Fibroblast of lung (primary cell): ENCODE measurements around the gene TSC22D2. TPM values are rescaled to one million over a fixed set of nuclear protein-coding genes. Genes with fewer than 3 reads are reported as not detected.

ENCODE experiments used
- DNase-seq, 2 donors: peaks; one replicate each; pipeline versions ENCODE4 v3.0.0 to v3.0.0-alpha.2; 2010; ENCODE audit warnings: low read depth in 2 of 2
- H2AFZ ChIP-seq: 2 replicates; pipeline ENCODE4 v1.5.1; 2012; ENCODE audit warnings: low read length, control low read depth, inconsistent platforms
- H3K27ac ChIP-seq: 2 replicates; pipeline ENCODE4 v1.5.1; 2011; ENCODE audit warnings: low read length, control low read depth; ENCODE audit not compliant: insufficient read depth
- H3K27me3 ChIP-seq: 2 replicates; pipeline ENCODE4 v1.5.1; 2011; ENCODE audit warnings: mild to moderate bottlenecking, low read length; ENCODE audit not compliant: control insufficient read depth, insufficient read depth
- H3K36me3 ChIP-seq: 2 replicates; pipeline ENCODE4 v1.5.1; 2011; ENCODE audit warnings: low read length; ENCODE audit not compliant: control insufficient read depth, insufficient read depth
- H3K4me1 ChIP-seq: 2 replicates; pipeline ENCODE4 v1.5.1; 2011; ENCODE audit warnings: low read length; ENCODE audit not compliant: control insufficient read depth, insufficient read depth; ENCODE audit errors: extremely low read depth
- H3K4me2 ChIP-seq: 2 replicates; pipeline ENCODE4 v1.5.1; 2011; ENCODE audit warnings: low read length, control low read depth; ENCODE audit not compliant: insufficient read depth; ENCODE audit errors: extremely low read depth
- H3K4me3 ChIP-seq, 4 experiments: fragments of 200-600 bp in 1 of 4; sonication (generic) in 1 of 4; replicated peaks in 1 of 4; 2 replicates each; pipeline ENCODE4 v1.5.1; 2011 to 2016; ENCODE audit warnings: low read length in 4 of 4, low read depth in 3 of 4, mild to moderate bottlenecking in 3 of 4, control low read depth in 2 of 4, inconsistent platforms in 1 of 4, mixed read lengths in 1 of 4; ENCODE audit not compliant: insufficient read depth in 1 of 4; ENCODE audit errors: control extremely low read depth in 1 of 4
- H3K79me2 ChIP-seq: 2 replicates; pipeline ENCODE4 v1.5.1; 2012; ENCODE audit warnings: mild to moderate bottlenecking, low read length, inconsistent platforms; ENCODE audit not compliant: control insufficient read depth, insufficient read depth
- H3K9ac ChIP-seq: 2 replicates; pipeline ENCODE4 v1.5.1; 2011; ENCODE audit warnings: mild to moderate bottlenecking, low read length, control low read depth; ENCODE audit not compliant: insufficient read depth
- H3K9me3 ChIP-seq: 2 replicates; pipeline ENCODE4 v1.5.1; 2012; ENCODE audit warnings: low read depth, low read length; ENCODE audit not compliant: control insufficient read depth, insufficient read depth
- H4K20me1 ChIP-seq: 2 replicates; pipeline ENCODE4 v1.5.1; 2011; ENCODE audit warnings: low read length; ENCODE audit not compliant: control insufficient read depth, insufficient read depth; ENCODE audit errors: extremely low read depth
- EZH2 ChIP-seq: IDR thresholded peaks from 2 replicates; pipeline ENCODE4 v1.5.1; 2012; ENCODE audit warnings: low read length, control low read depth, mild to moderate bottlenecking; ENCODE audit errors: missing control alignments
- polyA plus RNA-seq, 2 donors: library from polyadenylated mRNA; depleted of rRNA in 1 of 2; stranded (reverse) in 1 of 2; unstranded in 1 of 2; fragments of >200 nt; gene quantifications; 2 replicates each; pipeline ENCODE4 v1.2.1, GENCODE V29; 2011 to 2012; ENCODE audit warnings: missing spikeins in 1 of 2
- total RNA-seq: library from RNA; depleted of rRNA; stranded (reverse); fragments of >200 nt; gene quantifications from 2 replicates; pipeline ENCODE4 v1.2.1, GENCODE V29; 2014
- TF ChIP-seq, protein P1 (sequence below), 2 donors: IDR thresholded peaks in 1 of 2; conservative IDR thresholded peaks in 1 of 2; 1 replicate in 1 of 2; 2 replicates in 1 of 2; pipeline ENCODE4 v1.5.1; 2011 to 2012; ENCODE audit warnings: low read length in 2 of 2, control low read depth in 1 of 2, inconsistent platforms in 1 of 2, low read depth in 1 of 2, mild to moderate bottlenecking in 1 of 2

TSC22D2 gene
- total and polyA plus RNA-seq, 2 donors (not counting 1 experiment from before 2014, with no cell fraction given): 23.6 to 29.3 TPM

GRCh38 chr3:150464684-150465083, 56.6 kb downstream of the TSC22D2 start:
- H2AFZ ChIP-seq: no peak overlapping the region
- peaks cover 7% of the 10 kb centered on the region for H3K4me1 ChIP-seq
- no peaks in the 10 kb centered on the region for H4K20me1 ChIP-seq
- no peak overlapping the region for H3K9ac ChIP-seq
- H3K36me3 ChIP-seq: no peaks in the 10 kb centered on the region
- no peak overlapping the region for H3K4me2 ChIP-seq
- no peaks in the 10 kb centered on the region for H3K9me3 ChIP-seq
- no peak for TF ChIP-seq EZH2
- TF ChIP-seq, protein P1, sequence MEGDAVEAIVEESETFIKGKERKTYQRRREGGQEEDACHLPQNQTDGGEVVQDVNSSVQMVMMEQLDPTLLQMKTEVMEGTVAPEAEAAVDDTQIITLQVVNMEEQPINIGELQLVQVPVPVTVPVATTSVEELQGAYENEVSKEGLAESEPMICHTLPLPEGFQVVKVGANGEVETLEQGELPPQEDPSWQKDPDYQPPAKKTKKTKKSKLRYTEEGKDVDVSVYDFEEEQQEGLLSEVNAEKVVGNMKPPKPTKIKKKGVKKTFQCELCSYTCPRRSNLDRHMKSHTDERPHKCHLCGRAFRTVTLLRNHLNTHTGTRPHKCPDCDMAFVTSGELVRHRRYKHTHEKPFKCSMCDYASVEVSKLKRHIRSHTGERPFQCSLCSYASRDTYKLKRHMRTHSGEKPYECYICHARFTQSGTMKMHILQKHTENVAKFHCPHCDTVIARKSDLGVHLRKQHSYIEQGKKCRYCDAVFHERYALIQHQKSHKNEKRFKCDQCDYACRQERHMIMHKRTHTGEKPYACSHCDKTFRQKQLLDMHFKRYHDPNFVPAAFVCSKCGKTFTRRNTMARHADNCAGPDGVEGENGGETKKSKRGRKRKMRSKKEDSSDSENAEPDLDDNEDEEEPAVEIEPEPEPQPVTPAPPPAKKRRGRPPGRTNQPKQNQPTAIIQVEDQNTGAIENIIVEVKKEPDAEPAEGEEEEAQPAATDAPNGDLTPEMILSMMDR (conservative IDR thresholded peaks at IDR 0.05 in 1 of 2, IDR thresholded peaks at IDR 0.05 in 1 of 2; ENCODE audit: low read depth in 1 of 2, low read length in 2 of 2): no peak
- DNase-seq: no peak
- no peaks in the 10 kb centered on the region for H3K27me3 ChIP-seq
- no peaks in the 10 kb centered on the region for H3K79me2 ChIP-seq
- H3K27ac ChIP-seq: no peak overlapping the region
- H3K4me3 ChIP-seq: no peak overlapping the region

DNA sequence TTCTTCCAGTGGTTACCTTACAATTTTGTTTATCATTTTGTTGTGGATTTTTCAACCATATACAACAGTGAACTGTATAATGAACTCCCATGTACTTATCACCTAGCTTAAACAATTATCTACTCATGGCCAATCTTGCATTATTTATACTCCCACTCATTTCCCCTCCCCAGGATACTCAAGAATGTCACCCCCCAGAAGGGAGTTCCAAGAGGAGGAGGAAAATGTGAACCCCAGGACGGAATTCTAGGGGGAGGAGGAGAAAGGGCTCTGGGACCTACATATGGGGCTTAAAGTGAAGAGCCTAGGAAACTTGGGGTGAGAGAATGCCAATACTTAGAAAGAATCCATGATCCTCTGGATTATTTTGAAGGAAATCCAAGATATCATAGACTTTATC, 59.3 kb downstream of the TSC22D2 start:
- H3K36me3 ChIP-seq: no peaks in the 10 kb centered on the region
- DNase-seq: peak in 1 of 2 donors; percentile 13
- H3K4me2 ChIP-seq: no peak overlapping the region
- H3K4me3 ChIP-seq: no peak overlapping the region
- no peaks in the 10 kb centered on the region for H3K27me3 ChIP-seq
- H3K4me1 ChIP-seq: peaks cover 13% of the 10 kb centered on the region
- no peaks in the 10 kb centered on the region for H3K79me2 ChIP-seq
- no peak overlapping the region for H2AFZ ChIP-seq
- no peaks in the 10 kb centered on the region for H4K20me1 ChIP-seq
- TF ChIP-seq EZH2: no peak
- TF ChIP-seq, protein P1 (conservative IDR thresholded peaks at IDR 0.05 in 1 of 2, IDR thresholded peaks at IDR 0.05 in 1 of 2; ENCODE audit: low read depth in 1 of 2, low read length in 2 of 2): no peak
- no peak overlapping the region for H3K27ac ChIP-seq
- no peak overlapping the region for H3K9ac ChIP-seq
- H3K9me3 ChIP-seq: no peaks in the 10 kb centered on the region

- Histone ChIP-seq H3K9me3 (no peaks in the 10 kb centered on the region), H3K27ac (peak overlapping the region; percentile 58), H3K4me2 (peak overlapping the region; percentile 42), H3K79me2 (no peaks in the 10 kb centered on the region), H3K27me3 (no peaks in the 10 kb centered on the region), H4K20me1 (no peaks in the 10 kb centered on the region), H3K4me1 (peaks cover 13% of the 10 kb centered on the region), H3K9ac (peak overlapping the region; percentile 5), H3K36me3 (no peaks in the 10 kb centered on the region), H3K4me3 (no peak overlapping the region), H2AFZ (no peak overlapping the region)
- TF ChIP-seq EZH2: no peak
- TF ChIP-seq, protein P1 (conservative IDR thresholded peaks at IDR 0.05 in 1 of 2, IDR thresholded peaks at IDR 0.05 in 1 of 2; ENCODE audit: low read depth in 1 of 2, low read length in 2 of 2): no peak
- DNase-seq: peak; percentile 77 to 99
Measured at GRCh38 chr3:150469031-150469930, 61.2 kb downstream of the TSC22D2 start.
